ENCODE measurements around the gene ZNF582. TPM values are rescaled to one million over a fixed set of nuclear protein-coding genes. Genes with fewer than 3 reads are reported as not detected.
A peak's percentile ranks its signal among the peaks of the same experiment; 100 is the strongest.

The ZNF582 gene
- total RNA-seq, result 1.1 and 2.4 TPM in 2 replicates

GRCh38 chr19:56393119-56394012 is at the start of gene ZNF582:
Gene ZNF582 (minus strand): TSS chr19:56393534. CDS start chr19:56391752, 1,782 bp downstream.
- peak; percentile 86 for DNase-seq (ENCODE audit: low read depth)
- peak; percentile 66 for TF ChIP-seq CTCF (IDR thresholded peaks at IDR 0.05; ENCODE audit: insufficient read depth, low read length, severe bottlenecking)
- H3K36me3 ChIP-seq (ENCODE audit: control insufficient read depth, insufficient read depth, low read length), result no peaks in the 10 kb centered on the region
- H3K4me3 ChIP-seq (ENCODE audit: low read depth, low read length), result peak within 1 kb of the TSS; percentile 79
- FAIRE-seq, result peak; percentile 80
- H3K27me3 ChIP-seq (ENCODE audit: control insufficient read depth, insufficient read depth, low read length), result no peaks in the 10 kb centered on the region

GRCh38 chr19:56441206-56441792 is 48.0 kb upstream of the ZNF582 start:
- Histone ChIP-seq H3K27me3 (ENCODE audit: control insufficient read depth, insufficient read depth, low read length) (no peaks in the 10 kb centered on the region), H3K4me3 (ENCODE audit: low read depth, low read length) (no peak overlapping the region), H3K36me3 (ENCODE audit: control insufficient read depth, insufficient read depth, low read length) (no peaks in the 10 kb centered on the region)
- TF ChIP-seq CTCF (IDR thresholded peaks at IDR 0.05; ENCODE audit: insufficient read depth, low read length, severe bottlenecking), result no peak
- FAIRE-seq, result no peak
- DNase-seq (ENCODE audit: low read depth), result no peak

- FAIRE-seq (no peak), DNase-seq (ENCODE audit: low read depth) (peak; percentile 1)
- Histone ChIP-seq H3K27me3 (ENCODE audit: control insufficient read depth, insufficient read depth, low read length) (no peaks in the 10 kb centered on the region), H3K4me3 (ENCODE audit: low read depth, low read length) (no peak overlapping the region), H3K36me3 (ENCODE audit: control insufficient read depth, insufficient read depth, low read length) (no peaks in the 10 kb centered on the region)
- no peak for TF ChIP-seq CTCF (IDR thresholded peaks at IDR 0.05; ENCODE audit: insufficient read depth, low read length, severe bottlenecking)
Measured at GRCh38 chr19:56423985-56424353, 30.6 kb upstream of the ZNF582 start.

GRCh38 chr19:56423276-56423984 is 30.1 kb upstream of the ZNF582 start:
- DNase-seq (ENCODE audit: low read depth) (no peak), FAIRE-seq (no peak)
- no peak for TF ChIP-seq CTCF (IDR thresholded peaks at IDR 0.05; ENCODE audit: insufficient read depth, low read length, severe bottlenecking)
- Histone ChIP-seq H3K27me3 (ENCODE audit: control insufficient read depth, insufficient read depth, low read length) (no peaks in the 10 kb centered on the region), H3K4me3 (ENCODE audit: low read depth, low read length) (no peak overlapping the region), H3K36me3 (ENCODE audit: control insufficient read depth, insufficient read depth, low read length) (no peaks in the 10 kb centered on the region)

GRCh38 chr19:56405062-56405461 is 11.7 kb upstream of the ZNF582 start:
- FAIRE-seq (peak; percentile 98), DNase-seq (ENCODE audit: low read depth) (no peak)
- Histone ChIP-seq H3K27me3 (ENCODE audit: control insufficient read depth, insufficient read depth, low read length) (no peaks in the 10 kb centered on the region), H3K4me3 (ENCODE audit: low read depth, low read length) (no peak overlapping the region), H3K36me3 (ENCODE audit: control insufficient read depth, insufficient read depth, low read length) (no peaks in the 10 kb centered on the region)
- no peak for TF ChIP-seq CTCF (IDR thresholded peaks at IDR 0.05; ENCODE audit: insufficient read depth, low read length, severe bottlenecking)
